Prostate gland (tissue), 2 donors: ENCODE data around the gene GFM2.

Experiments used
- POLR2A ChIP-seq: fragments of 450-650 bp; IDR thresholded peaks from one replicate; pipeline ENCODE4 v1.6.1; 2016; ENCODE audit warnings: antibody characterized with exemption, mild to moderate bottlenecking
- POLR2AphosphoS5 ChIP-seq: sonication (generic); formaldehyde crosslinking; IDR thresholded peaks from one replicate; pipeline ENCODE4 v1.6.1; 2017; ENCODE audit warnings: antibody characterized with exemption
- TF ChIP-seq, protein P1 (sequence below), 4 experiments: fragments of 200-600 bp in 2 of 4; fragments of 450-650 bp in 2 of 4; sonication (generic) in 2 of 4; IDR thresholded peaks; 1 replicate in 3 of 4; 2 replicates in 1 of 4; pipeline ENCODE4 v1.5.1; 2016 to 2019; ENCODE audit warnings: antibody characterized with exemption in 4 of 4, mild to moderate bottlenecking in 2 of 4, moderate library complexity in 2 of 4

DNA sequence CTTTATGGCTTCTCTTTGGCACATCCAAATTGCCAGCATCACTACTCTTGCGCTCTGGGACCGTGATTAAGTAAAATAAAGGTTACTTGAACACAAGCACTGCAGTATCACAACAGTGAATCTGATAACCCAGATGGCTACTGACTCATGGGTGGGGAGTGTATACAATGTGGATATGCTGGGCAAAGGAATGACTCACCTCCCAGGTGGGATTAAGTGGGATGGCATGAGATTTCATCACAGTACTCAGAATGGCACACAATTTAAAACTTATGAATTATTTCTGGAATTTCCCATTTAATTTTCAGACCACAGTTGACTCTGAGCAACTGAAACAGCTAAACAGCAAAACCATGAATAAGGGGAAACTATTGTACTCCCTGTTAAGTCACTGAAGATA is 4.3 kb downstream of the GFM2 start:
- TF ChIP-seq, protein P1, sequence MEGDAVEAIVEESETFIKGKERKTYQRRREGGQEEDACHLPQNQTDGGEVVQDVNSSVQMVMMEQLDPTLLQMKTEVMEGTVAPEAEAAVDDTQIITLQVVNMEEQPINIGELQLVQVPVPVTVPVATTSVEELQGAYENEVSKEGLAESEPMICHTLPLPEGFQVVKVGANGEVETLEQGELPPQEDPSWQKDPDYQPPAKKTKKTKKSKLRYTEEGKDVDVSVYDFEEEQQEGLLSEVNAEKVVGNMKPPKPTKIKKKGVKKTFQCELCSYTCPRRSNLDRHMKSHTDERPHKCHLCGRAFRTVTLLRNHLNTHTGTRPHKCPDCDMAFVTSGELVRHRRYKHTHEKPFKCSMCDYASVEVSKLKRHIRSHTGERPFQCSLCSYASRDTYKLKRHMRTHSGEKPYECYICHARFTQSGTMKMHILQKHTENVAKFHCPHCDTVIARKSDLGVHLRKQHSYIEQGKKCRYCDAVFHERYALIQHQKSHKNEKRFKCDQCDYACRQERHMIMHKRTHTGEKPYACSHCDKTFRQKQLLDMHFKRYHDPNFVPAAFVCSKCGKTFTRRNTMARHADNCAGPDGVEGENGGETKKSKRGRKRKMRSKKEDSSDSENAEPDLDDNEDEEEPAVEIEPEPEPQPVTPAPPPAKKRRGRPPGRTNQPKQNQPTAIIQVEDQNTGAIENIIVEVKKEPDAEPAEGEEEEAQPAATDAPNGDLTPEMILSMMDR (IDR thresholded peaks at IDR 0.05): no peak
- TF ChIP-seq POLR2A: no peak
- TF ChIP-seq POLR2AphosphoS5: no peak
